BJ (cell line): ENCODE measurements around the gene AHRR. TPM values are rescaled to one million over a fixed set of nuclear protein-coding genes. Genes with fewer than 3 reads are reported as not detected.
A peak's percentile ranks its signal among the peaks of the same experiment; 100 is the strongest.

Experiments used
- CTCF ChIA-PET: fragments of 350-600 bp; formaldehyde crosslinking; extraction: SDS; loops from one replicate; lab custom pipeline; 2021; ENCODE audit warnings: antibody characterized with exemption, inconsistent platforms; lab: Yijun Ruan, JAX
- POLR2A ChIA-PET: fragments of 300-600 bp; sonication (Branson Sonifier 250); formaldehyde crosslinking; extraction: SDS; loops from one replicate; lab custom pipeline; 2021; ENCODE audit warnings: antibody characterized with exemption; lab: Charles Lee
- DNase-seq: peaks from one replicate; pipeline ENCODE4 v3.0.0-alpha.2; 2011; ENCODE audit warnings: low read depth
- H3K27me3 ChIP-seq: 2 replicates; pipeline ENCODE4 v1.6.0; 2011; ENCODE audit warnings: low read length; ENCODE audit not compliant: control insufficient read depth, insufficient read depth
- H3K36me3 ChIP-seq: 2 replicates; pipeline ENCODE4 v1.5.1; 2011; ENCODE audit warnings: low read length; ENCODE audit not compliant: control insufficient read depth, insufficient read depth
- H3K4me3 ChIP-seq: 2 replicates; pipeline ENCODE4 v1.5.1; 2011; ENCODE audit warnings: low read depth, mild to moderate bottlenecking, control low read depth, low read length
- CTCF ChIP-seq: IDR thresholded peaks from 2 replicates; pipeline ENCODE4 v1.5.1; 2011; ENCODE audit warnings: low read depth, mild to moderate bottlenecking, control low read depth, inconsistent platforms, low read length, moderate library complexity; ENCODE audit not compliant: insufficient read depth
- polyA plus RNA-seq: library from polyadenylated mRNA; depleted of rRNA; stranded (reverse); fragments of >200 nt; gene quantifications from 2 replicates; pipeline ENCODE4 v1.2.3, GENCODE V29; 2011

The AHRR gene
- polyA plus RNA-seq, 1 experiment, result 36.4 TPM

GRCh38 chr5:468401-468800 lies 146.9 kb downstream of the AHRR start:
- ChIA-PET CTCF (no interaction called here), POLR2A (no interaction called here)
- Histone ChIP-seq H3K27me3 (no peaks in the 10 kb centered on the region), H3K4me3 (no peak overlapping the region), H3K36me3 (peaks cover 27% of the 10 kb centered on the region)
- DNase-seq, result no peak
- no peak for TF ChIP-seq CTCF

DNA sequence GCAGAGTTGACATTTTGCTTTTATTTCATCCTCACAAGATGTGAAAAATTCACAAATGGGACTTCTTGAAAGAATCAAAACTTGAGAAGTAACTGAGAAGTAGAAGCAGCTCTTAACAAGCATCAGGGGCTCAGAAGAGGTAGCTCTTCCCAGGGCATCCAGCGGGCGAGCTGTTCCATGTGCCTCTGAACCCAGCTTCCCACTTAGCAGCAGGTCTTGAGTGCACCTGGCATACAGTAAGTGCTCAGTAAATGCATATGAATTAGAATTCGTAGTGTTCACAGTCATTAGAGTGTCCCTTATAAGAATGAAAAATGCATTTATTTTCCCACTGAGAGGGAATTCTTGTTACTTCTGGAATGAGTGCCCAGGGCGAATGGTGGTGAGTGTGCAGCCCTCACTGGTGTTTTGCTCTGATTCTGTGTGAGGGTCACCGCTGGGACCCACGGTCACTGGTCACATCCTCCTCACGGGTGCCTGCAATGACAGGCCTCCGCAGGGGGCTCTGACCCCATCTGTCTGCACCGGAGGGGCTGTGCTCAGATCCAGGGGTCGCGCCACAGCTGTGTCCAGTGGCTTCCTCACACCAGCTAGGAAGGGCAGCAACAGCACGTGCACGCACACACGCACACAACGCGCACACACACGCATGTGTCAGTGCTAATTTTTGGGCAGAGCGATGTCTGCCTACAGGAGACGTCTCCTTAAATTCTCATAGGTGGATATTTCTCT lies 148.4 kb downstream of the AHRR start:
- POLR2A ChIA-PET, result interaction anchor here (0.7 kb wide), 1 partner anchor 93 kb away, joined by 3 read pairs; no protein-coding TSS in a partner anchor

GRCh38 chr5:470961-471749 lies 149.6 kb downstream of the AHRR start:
- Histone ChIP-seq H3K36me3 (peaks cover 10% of the 10 kb centered on the region), H3K4me3 (no peak overlapping the region), H3K27me3 (no peaks in the 10 kb centered on the region)
- ChIA-PET POLR2A (no interaction called here), CTCF (interaction anchor here (0.8 to 1.2 kb wide), 3 partner anchors 14 to 154 kb away, joined by 3 to 5 read pairs (median 4); partner anchors contain the start of gene AHRR)
- no peak for TF ChIP-seq CTCF
- DNase-seq, result no peak

More for the DNA sequence above, 148.4 kb downstream of the AHRR start:
- DNase-seq, result no peak
- TF ChIP-seq CTCF, result no peak
- Histone ChIP-seq H3K4me3 (no peak overlapping the region), H3K27me3 (no peaks in the 10 kb centered on the region), H3K36me3 (peaks cover 18% of the 10 kb centered on the region)
- CTCF ChIA-PET, result interaction anchor here (1.0 kb wide), 1 partner anchor 11 kb away, joined by 3 read pairs; no protein-coding TSS in a partner anchor

DNA sequence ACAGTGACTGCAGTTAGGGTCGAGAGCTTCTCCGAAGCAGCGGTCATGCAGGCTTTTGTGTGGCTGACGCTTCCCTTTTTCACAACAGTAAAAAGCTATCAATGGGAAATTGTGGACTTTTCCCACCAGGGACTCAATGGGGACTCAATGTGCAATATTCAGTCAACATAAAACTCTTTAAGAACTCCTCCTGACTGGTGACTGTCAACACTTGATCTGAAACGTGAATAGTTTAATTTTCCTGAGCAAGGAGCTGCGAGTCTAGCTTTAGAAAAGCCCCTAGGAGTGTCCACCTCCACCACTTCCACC lies 150.2 kb downstream of the AHRR start:
- no peak for DNase-seq
- no peaks in the 10 kb centered on the region for H3K27me3 ChIP-seq
- TF ChIP-seq CTCF, result no peak
- H3K36me3 ChIP-seq, result peaks cover 8% of the 10 kb centered on the region
- POLR2A ChIA-PET, result no interaction called here
- peak overlapping the region; percentile 61; the same call in 1 of the 2 replicates for H3K4me3 ChIP-seq
- CTCF ChIA-PET, result interaction anchor here (0.8 to 3.2 kb wide), 4 partner anchors 15 to 155 kb away, joined by 3 to 11 read pairs (median 4); partner anchors contain the start of gene AHRR

DNA sequence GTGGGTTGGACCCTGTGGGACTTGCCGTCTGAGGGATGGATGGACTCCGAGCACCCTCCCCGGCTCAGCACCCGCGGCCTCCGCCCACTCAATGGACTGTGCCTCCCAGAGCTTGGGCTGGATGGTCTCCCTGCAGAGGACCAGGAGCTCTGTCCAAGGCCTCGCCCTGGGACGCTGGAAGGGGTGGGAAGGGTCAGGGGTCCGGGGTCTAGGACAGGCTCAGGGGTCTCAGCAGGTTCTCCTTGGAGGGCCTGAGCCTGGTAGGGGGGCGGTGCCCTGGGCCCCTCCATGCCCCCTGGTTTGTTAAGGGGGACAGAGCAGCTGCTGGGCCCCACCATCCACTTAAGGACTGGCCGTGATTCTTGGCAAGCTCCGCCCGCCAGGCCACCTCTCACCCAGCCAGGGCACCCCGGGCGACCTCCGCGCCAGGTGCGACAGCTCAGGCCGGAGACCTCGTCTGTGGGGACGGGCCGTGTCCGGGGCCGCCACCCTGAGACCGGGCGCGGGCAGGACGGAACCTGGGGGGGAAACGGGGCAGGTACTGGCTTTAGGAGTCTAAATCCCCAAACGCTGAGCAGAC lies 150.7 kb downstream of the AHRR start:
- CTCF ChIA-PET, result interaction anchor here (0.8 to 3.2 kb wide), 4 partner anchors 15 to 155 kb away, joined by 3 to 11 read pairs (median 4); partner anchors contain the start of gene AHRR
- peaks cover 4% of the 10 kb centered on the region; the same call in 1 of the 2 replicates for H3K36me3 ChIP-seq
- no peak for TF ChIP-seq CTCF
- POLR2A ChIA-PET, result no interaction called here
- DNase-seq, result no peak
- H3K27me3 ChIP-seq, result no peaks in the 10 kb centered on the region
- peak overlapping the region; percentile 61 for H3K4me3 ChIP-seq
